Measurements from ENCODE around the gene SERPINA1. TPM values are rescaled to one million over a fixed set of nuclear protein-coding genes. Genes with fewer than 3 reads are reported as not detected.
A peak's percentile ranks its signal among the peaks of the same experiment; 100 is the strongest.
"Not testable (repeated sequence)": the region's sequence is repeated elsewhere in the genome, so short reads cannot be mapped to it uniquely, and the experiment has no call there.

The SERPINA1 gene
- not detected in 2 replicates for total RNA-seq

GRCh38 chr14:94388384-94389103, at the start of gene SERPINA1:
SERPINA1 (minus strand) TSS chr14:94388602; CDS start chr14:94383237, 5,365 bp downstream.
- no peak for DNase-seq (ENCODE audit: low read depth in 2 of 2)

GRCh38 chr14:94428610-94429009, 40.2 kb upstream of the SERPINA1 start:
- DNase-seq (ENCODE audit: low read depth in 2 of 2): no peak

GRCh38 chr14:94427016-94427613, 38.7 kb upstream of the SERPINA1 start:
- DNase-seq (ENCODE audit: low read depth in 2 of 2): no peak

- no peak for DNase-seq (ENCODE audit: low read depth in 2 of 2)
Measured at GRCh38 chr14:94426526-94426925, 38.1 kb upstream of the SERPINA1 start.

- no peak for DNase-seq (ENCODE audit: low read depth in 2 of 2)
Measured at GRCh38 chr14:94424371-94424770, 36.0 kb upstream of the SERPINA1 start.

GRCh38 chr14:94423453-94424056, 35.2 kb upstream of the SERPINA1 start:
- DNase-seq (ENCODE audit: low read depth in 2 of 2): peak; percentile 7 to 62

GRCh38 chr14:94421316-94421715, 32.9 kb upstream of the SERPINA1 start:
- DNase-seq (ENCODE audit: low read depth in 2 of 2): no peak

GRCh38 chr14:94417497-94418205, 29.2 kb upstream of the SERPINA1 start:
- not testable (repeated sequence) for DNase-seq (ENCODE audit: low read depth in 2 of 2)

GRCh38 chr14:94412671-94413638, 24.6 kb upstream of the SERPINA1 start:
- no peak for DNase-seq (ENCODE audit: low read depth in 2 of 2)

- no peak for DNase-seq (ENCODE audit: low read depth in 2 of 2)
Measured at GRCh38 chr14:94411638-94412037, 23.2 kb upstream of the SERPINA1 start.

- DNase-seq (ENCODE audit: low read depth in 2 of 2): not testable (repeated sequence)
Measured at GRCh38 chr14:94409430-94409829, 21.0 kb upstream of the SERPINA1 start.

GRCh38 chr14:94408546-94409095, 20.2 kb upstream of the SERPINA1 start:
- no peak for DNase-seq (ENCODE audit: low read depth in 2 of 2)

- no peak for DNase-seq (ENCODE audit: low read depth in 2 of 2)
Measured at GRCh38 chr14:94407906-94408305, 19.5 kb upstream of the SERPINA1 start.

GRCh38 chr14:94406910-94407309, 18.5 kb upstream of the SERPINA1 start:
- DNase-seq (ENCODE audit: low read depth in 2 of 2): no peak

- DNase-seq (ENCODE audit: low read depth in 2 of 2): no peak
Measured at GRCh38 chr14:94405486-94405885, 17.1 kb upstream of the SERPINA1 start.

- DNase-seq (ENCODE audit: low read depth in 2 of 2): no peak
Measured at GRCh38 chr14:94404561-94404960, 16.2 kb upstream of the SERPINA1 start.

GRCh38 chr14:94403312-94403932, 15.0 kb upstream of the SERPINA1 start:
- no peak for DNase-seq (ENCODE audit: low read depth in 2 of 2)

GRCh38 chr14:94401083-94401482, 12.7 kb upstream of the SERPINA1 start:
- DNase-seq (ENCODE audit: low read depth in 2 of 2): no peak

- DNase-seq (ENCODE audit: low read depth in 2 of 2): no peak
Measured at GRCh38 chr14:94400422-94400841, 12.0 kb upstream of the SERPINA1 start.

- DNase-seq (ENCODE audit: low read depth in 2 of 2): no peak
Measured at GRCh38 chr14:94398536-94398935, 10.1 kb upstream of the SERPINA1 start.

Data from dermis microvascular lymphatic vessel endothelial cell (primary cell).